Endothelial cell of hepatic sinusoid (primary cell): Measurements from ENCODE around the gene SPATA2L.

ENCODE experiments used
- in situ Hi-C: cut with HindIII; loops from 2 replicates; pipeline ENCODE4 v1.10.0; 2017; ENCODE audit warnings: low sequenced_read_pairs

SPATA2L gene

GRCh38 chr16:89701425-89702406 is at the start of gene SPATA2L:
Gene SPATA2L (minus strand): TSS chr16:89701705. CDS start chr16:89701232, 473 bp downstream.
- in situ Hi-C loops, result no loop called here

- in situ Hi-C loops, result no loop called here
These were observed 48.1 kb upstream of the SPATA2L start for GRCh38 chr16:89749637-89750036.

GRCh38 chr16:89748921-89749320 is 47.4 kb upstream of the SPATA2L start:
- in situ Hi-C loops, result no loop called here

GRCh38 chr16:89748076-89748475 is 46.6 kb upstream of the SPATA2L start:
- in situ Hi-C loops, result no loop called here

GRCh38 chr16:89746043-89746442 is 44.5 kb upstream of the SPATA2L start:
- in situ Hi-C loops, result no loop called here

GRCh38 chr16:89744813-89745212 is 43.3 kb upstream of the SPATA2L start:
- in situ Hi-C loops, result no loop called here

- in situ Hi-C loops, result no loop called here
These were observed 41.4 kb upstream of the SPATA2L start for GRCh38 chr16:89742948-89743347.

GRCh38 chr16:89741342-89742014 is 40.0 kb upstream of the SPATA2L start:
- in situ Hi-C loops, result no loop called here

- in situ Hi-C loops, result no loop called here
These were observed 37.9 kb upstream of the SPATA2L start for GRCh38 chr16:89739383-89739782.

- in situ Hi-C loops, result no loop called here
These were observed 37.2 kb upstream of the SPATA2L start for GRCh38 chr16:89738538-89739317.

GRCh38 chr16:89738072-89738377 is 36.5 kb upstream of the SPATA2L start:
- in situ Hi-C loops, result no loop called here

- in situ Hi-C loops, result no loop called here
These were observed 36.0 kb upstream of the SPATA2L start for GRCh38 chr16:89737341-89738071.

GRCh38 chr16:89736554-89736953 is 35.0 kb upstream of the SPATA2L start:
- in situ Hi-C loops, result no loop called here

GRCh38 chr16:89733792-89734191 is 32.3 kb upstream of the SPATA2L start:
- in situ Hi-C loops, result loop anchor here (5.0 kb wide), 2 partner anchors 46 to 64 kb away; partner anchors contain the start of gene CDK10

- in situ Hi-C loops, result loop anchor here (5.0 kb wide), 2 partner anchors 46 to 64 kb away; partner anchors contain the start of gene CDK10
These were observed 31.8 kb upstream of the SPATA2L start for GRCh38 chr16:89733322-89733721.

GRCh38 chr16:89732918-89733242 is 31.4 kb upstream of the SPATA2L start:
- in situ Hi-C loops, result loop anchor here (5.0 kb wide), 2 partner anchors 46 to 64 kb away; partner anchors contain the start of gene CDK10

- in situ Hi-C loops, result loop anchor here (5.0 kb wide), 2 partner anchors 45 to 65 kb away; partner anchors contain the start of gene CDK10
These were observed 30.8 kb upstream of the SPATA2L start for GRCh38 chr16:89732142-89732917.

- in situ Hi-C loops, result loop anchor here (5.0 kb wide), 2 partner anchors 43 to 67 kb away; partner anchors contain the start of gene CDK10
These were observed 29.2 kb upstream of the SPATA2L start for GRCh38 chr16:89730610-89731234.
